Right lobe of liver (tissue), 6 donors: ENCODE measurements around the gene VRK1. TPM values are rescaled to one million over a fixed set of nuclear protein-coding genes. Genes with fewer than 3 reads are reported as not detected.

ENCODE experiments used
- ATAC-seq, 4 donors: fragments of 200-7000 bp; cut with Tn5 transposase; one replicate each; pipeline ENCODE4 v1.9.1; 2020; ENCODE audit warnings: mild to moderate bottlenecking in 4 of 4, moderate library complexity in 4 of 4
- DNase-seq, 3 donors: peaks; one replicate each; pipeline ENCODE4 v3.0.0-alpha.2; 2020
- H3K27ac ChIP-seq, 3 donors: fragments of 200-600 bp; one replicate each; pipeline ENCODE4 v1.8.0; 2022
- H3K27me3 ChIP-seq, 2 donors: fragments of 200-600 bp; one replicate each; pipeline ENCODE4 v1.8.0; 2022
- H3K36me3 ChIP-seq, 4 donors: fragments of 200-600 bp; sonication (generic) in 1 of 4; one replicate each; pipeline versions ENCODE4 v1.5.1 to v1.8.0; 2017 to 2022; ENCODE audit warnings: control low read depth in 1 of 4
- H3K4me1 ChIP-seq, 4 donors: fragments of 200-600 bp; sonication (generic) in 1 of 4; one replicate each; pipeline versions ENCODE4 v1.5.1 to v1.8.0; 2017 to 2022; ENCODE audit warnings: control low read depth in 1 of 4
- H3K4me3 ChIP-seq, 3 donors: fragments of 200-600 bp; one replicate each; pipeline ENCODE4 v1.8.0; 2022
- H3K9me3 ChIP-seq, 4 donors: fragments of 200-600 bp; sonication (generic) in 1 of 4; one replicate each; pipeline versions ENCODE4 v1.5.1 to v1.8.0; 2017 to 2022; ENCODE audit warnings: control low read depth in 1 of 4
- CTCF ChIP-seq, 4 donors: fragments of 200-600 bp in 3 of 4; fragments of 450-650 bp in 1 of 4; IDR thresholded peaks; one replicate each; pipeline versions ENCODE4 v1.5.1 to v1.8.0; 2016 to 2022; ENCODE audit warnings: antibody characterized with exemption in 4 of 4, mild to moderate bottlenecking in 2 of 4
- POLR2A ChIP-seq: fragments of 450-650 bp; IDR thresholded peaks from one replicate; pipeline ENCODE4 v1.6.1; 2017; ENCODE audit warnings: antibody characterized with exemption, mild to moderate bottlenecking
- WGBS: methylation state at CpG from one replicate; pipeline ENCODE4 v1.1.6; 2018; ENCODE audit warnings: low coverage, low lambda C conversion rate; ENCODE audit not compliant: insufficient coverage; ENCODE audit errors: missing lambda C conversion rate; 5-methylcytosine and 5-hydroxymethylcytosine counted together
- intact Hi-C, 2 donors: fragments of 100-400 bp; cut with DNase I; formaldehyde crosslinking; loops; one replicate each; pipeline versions ENCODE4 v1.11.2 to v1.14.1; 2022
- total RNA-seq, 6 experiments: library from RNA; depleted of rRNA in 2 of 6; stranded (reverse); fragments of >200 nt in 2 of 6; fragmentation: NEBNext Ultra II Directional in 3 of 6; extraction: Animal tissue kit (Norgen Biotek cat#: 25700) in 3 of 6; gene quantifications; one replicate each; pipeline versions ENCODE4 v1.1.0 to v1.2.4, GENCODE V29; 2016 to 2023
- donor health status: DM: no; HTN: yes; CAD: no.
- donor health status: DM: no; HTN: no; CAD: no.
- donor health status: DM: no; HTN: no; CAD: no.
- donor health status: DM: no; HTN: yes; CAD: no.
- donor health status: DM: no; HTN: yes; CAD: no.

VRK1 gene
- total RNA-seq, 6 experiments from 2014 or later, result 1.8 to 6.9 (median 3.8) TPM

DNA sequence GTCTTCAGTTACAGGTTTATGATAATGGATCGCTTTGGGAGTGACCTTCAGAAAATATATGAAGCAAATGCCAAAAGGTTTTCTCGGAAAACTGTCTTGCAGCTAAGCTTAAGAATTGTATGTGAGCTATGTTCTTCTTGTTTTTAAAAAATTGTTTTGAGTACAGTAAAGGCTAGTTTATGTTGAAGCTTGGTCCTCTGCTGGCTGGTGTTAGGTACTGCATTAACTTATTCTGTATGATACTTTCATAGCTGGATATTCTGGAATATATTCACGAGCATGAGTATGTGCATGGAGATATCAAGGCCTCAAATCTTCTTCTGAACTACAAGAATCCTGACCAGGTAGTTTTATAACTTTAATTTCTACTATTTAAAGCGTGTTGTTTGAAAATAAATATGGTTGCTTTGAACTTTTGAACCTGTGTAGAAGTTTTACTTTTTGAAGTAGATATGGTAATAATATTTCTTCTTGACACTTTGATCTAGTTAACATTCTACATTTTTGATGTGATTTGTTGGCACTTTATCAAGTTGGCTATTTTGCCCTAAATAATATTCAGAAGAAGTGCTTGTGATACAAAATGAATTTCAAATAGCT is 55.7 kb downstream of the VRK1 start:
- WGBS, result 54% methylated on average over 4 of the region's 4 CpGs
- H3K27ac ChIP-seq, result no peak overlapping the region
- no peaks in the 10 kb centered on the region for H3K4me1 ChIP-seq
- DNase-seq (no peak), ATAC-seq (peak; percentile 63 to 73 (median 64))
- no peaks in the 10 kb centered on the region for H3K27me3 ChIP-seq
- H3K9me3 ChIP-seq, result no peaks in the 10 kb centered on the region
- no peak for TF ChIP-seq POLR2A
- peak; percentile 59 to 67 (median 62) for TF ChIP-seq CTCF (IDR thresholded peaks at IDR 0.05)
- no peaks in the 10 kb centered on the region for H3K36me3 ChIP-seq
- no peak overlapping the region for H3K4me3 ChIP-seq
- intact Hi-C loops, result no loop called here

DNA sequence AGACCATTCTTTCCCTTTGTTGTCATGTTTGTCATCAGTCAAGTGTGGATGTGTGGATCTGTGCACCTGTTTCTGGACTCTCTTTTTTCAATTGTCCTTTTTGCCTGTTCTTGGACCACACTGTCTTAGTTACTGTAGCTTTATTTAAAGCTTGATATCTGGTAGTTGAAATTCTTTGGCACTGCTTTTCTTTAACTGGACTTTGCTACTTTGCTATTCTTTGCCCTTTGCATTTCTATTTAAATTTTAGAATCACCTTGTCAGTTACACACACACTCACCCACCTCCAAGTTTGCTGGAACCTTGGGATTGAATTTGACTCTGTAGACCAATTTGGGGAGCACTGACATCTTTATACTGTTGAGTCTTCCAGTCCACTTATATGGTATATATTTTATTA is 61.5 kb downstream of the VRK1 start:
- Histone ChIP-seq H3K36me3 (no peaks in the 10 kb centered on the region), H3K4me1 (peaks cover 0 to 30% (median 0%) of the 10 kb centered on the region in 4 donors), H3K9me3 (no peaks in the 10 kb centered on the region), H3K27me3 (no peaks in the 10 kb centered on the region), H3K27ac (no peak overlapping the region), H3K4me3 (no peak overlapping the region)
- DNase-seq (no peak), ATAC-seq (peak in 3 of 4 donors; percentile 31 to 65 (median 62))
- intact Hi-C loops, result no loop called here
- no peak for TF ChIP-seq CTCF (IDR thresholded peaks at IDR 0.05)
- TF ChIP-seq POLR2A, result no peak

DNA sequence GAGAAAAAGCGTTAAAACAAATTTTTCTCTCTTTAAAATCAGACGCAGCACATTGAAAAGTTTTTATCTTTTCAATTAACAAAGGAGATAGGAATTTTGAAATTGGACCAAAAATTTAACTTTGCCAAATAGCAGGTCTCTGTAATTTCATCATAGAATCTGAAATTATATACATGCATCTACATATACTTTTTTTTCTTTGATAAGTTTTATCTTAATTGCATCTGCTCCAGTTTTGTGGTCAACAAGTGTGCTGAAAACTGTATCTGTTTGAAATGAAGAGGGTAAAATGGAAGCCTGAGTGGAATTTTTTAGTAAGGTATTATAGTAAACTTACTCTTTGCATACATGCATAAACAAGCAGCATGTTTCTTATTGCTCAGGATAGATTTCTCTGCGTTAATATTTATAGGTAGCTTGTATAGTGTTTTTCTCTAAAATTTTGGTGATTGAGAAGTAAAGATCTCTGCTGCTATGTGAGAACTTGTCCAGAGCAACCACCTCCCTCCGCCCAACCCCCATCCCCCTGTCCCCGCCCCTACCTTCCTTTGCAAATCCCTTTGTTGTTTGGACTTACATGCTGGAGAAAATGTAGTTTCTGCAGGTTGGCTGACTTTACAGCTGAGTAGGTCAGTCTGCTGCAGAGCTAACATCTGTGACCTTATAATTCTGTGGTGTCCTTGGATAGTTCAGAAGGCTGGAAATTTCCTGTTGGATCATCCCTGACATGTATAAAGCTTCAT is 64.6 kb downstream of the VRK1 start:
- Histone ChIP-seq H3K27me3 (no peaks in the 10 kb centered on the region), H3K9me3 (no peaks in the 10 kb centered on the region), H3K4me1 (peaks cover 0 to 35% (median 0%) of the 10 kb centered on the region in 4 donors), H3K4me3 (no peak overlapping the region), H3K36me3 (no peaks in the 10 kb centered on the region), H3K27ac (no peak overlapping the region)
- 86% methylated on average over 5 of the region's 5 CpGs for WGBS
- DNase-seq, result no peak
- ATAC-seq, result peak in 1 of 4 donors; percentile 19
- TF ChIP-seq POLR2A, result no peak
- TF ChIP-seq CTCF (IDR thresholded peaks at IDR 0.05), result no peak
- intact Hi-C loops, result no loop called here

DNA sequence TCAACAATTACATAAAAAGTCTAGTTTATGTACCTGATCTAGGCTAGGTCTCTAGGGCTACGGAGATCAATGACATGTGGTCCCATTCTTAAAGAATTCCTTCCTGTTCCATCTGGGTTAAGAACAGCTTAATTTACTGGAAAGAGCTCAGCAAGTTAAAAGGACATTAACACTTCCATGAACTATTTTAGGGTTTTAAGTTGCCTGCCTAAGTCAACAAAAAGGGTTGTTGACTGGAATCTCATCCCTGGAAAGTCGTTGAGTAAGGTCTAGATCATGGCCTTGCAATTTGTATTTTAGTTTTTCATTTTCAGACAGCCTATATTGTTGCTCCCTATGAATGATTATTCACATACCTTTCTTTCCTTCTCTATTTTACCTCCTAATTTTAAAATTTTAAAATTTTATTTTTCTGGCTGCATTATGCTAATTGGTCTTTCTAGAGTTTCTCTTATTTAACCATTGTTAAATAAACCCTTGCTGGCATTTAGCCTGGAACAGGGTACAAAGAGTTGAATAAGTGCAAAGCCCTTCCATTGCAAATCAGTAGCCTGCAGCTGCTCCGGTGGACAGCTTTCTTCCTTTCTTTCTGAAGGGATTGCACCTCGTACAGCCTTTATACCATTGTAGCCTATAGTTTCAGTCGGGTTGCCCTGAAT is 66.3 kb downstream of the VRK1 start:
- Histone ChIP-seq H3K9me3 (no peaks in the 10 kb centered on the region), H3K4me1 (peaks cover 0 to 33% (median 0%) of the 10 kb centered on the region in 4 donors), H3K4me3 (no peak overlapping the region), H3K27me3 (no peaks in the 10 kb centered on the region), H3K27ac (peak overlapping the region in 1 of 3 donors; percentile 9), H3K36me3 (no peaks in the 10 kb centered on the region)
- TF ChIP-seq CTCF (IDR thresholded peaks at IDR 0.05), result no peak
- TF ChIP-seq POLR2A, result no peak
- ATAC-seq (peak in 3 of 4 donors; percentile 31 to 87 (median 70)), DNase-seq (no peak)
- WGBS, result 55% methylated on average over 5 of the region's 5 CpGs
- intact Hi-C loops, result no loop called here
